Subcutaneous adipose tissue (tissue), 4 donors: ENCODE results near the gene NSD1. TPM values are rescaled to one million over a fixed set of nuclear protein-coding genes. Genes with fewer than 3 reads are reported as not detected.

ENCODE experiments used
- total RNA-seq, 4 donors: library from RNA; depleted of rRNA; stranded (reverse); fragments of >200 nt; gene quantifications; one replicate each; pipeline ENCODE4 v1.1.0, GENCODE V29; 2016
- TF ChIP-seq, protein P1 (sequence below): fragments of 450-650 bp; IDR thresholded peaks from one replicate; pipeline ENCODE4 v1.5.1; 2016; ENCODE audit warnings: low read depth, mild to moderate bottlenecking, control low read depth, antibody characterized with exemption, moderate library complexity

NSD1 gene
- total RNA-seq, 4 donors from 2014 or later = 35.2 to 52.0 (median 37.7) TPM

DNA sequence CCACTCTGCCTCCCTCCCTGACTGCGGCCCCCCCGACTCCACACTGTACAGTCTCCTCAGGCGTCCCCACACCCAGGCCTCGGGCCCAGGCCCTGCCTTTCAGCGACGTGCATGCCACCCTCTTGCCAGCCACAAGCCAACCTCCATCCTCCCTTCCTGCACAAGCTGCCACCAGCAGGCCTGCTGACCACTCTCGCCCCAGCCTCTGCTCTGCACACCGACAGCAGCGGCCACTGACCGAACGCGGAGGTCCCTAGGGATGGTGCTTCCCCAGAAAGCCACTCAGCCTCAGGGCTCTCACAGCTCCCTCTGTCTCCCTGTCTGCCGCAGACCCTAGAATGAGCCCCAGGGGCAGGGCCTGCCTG is 199.3 kb downstream of the NSD1 start:
- TF ChIP-seq, protein P1, sequence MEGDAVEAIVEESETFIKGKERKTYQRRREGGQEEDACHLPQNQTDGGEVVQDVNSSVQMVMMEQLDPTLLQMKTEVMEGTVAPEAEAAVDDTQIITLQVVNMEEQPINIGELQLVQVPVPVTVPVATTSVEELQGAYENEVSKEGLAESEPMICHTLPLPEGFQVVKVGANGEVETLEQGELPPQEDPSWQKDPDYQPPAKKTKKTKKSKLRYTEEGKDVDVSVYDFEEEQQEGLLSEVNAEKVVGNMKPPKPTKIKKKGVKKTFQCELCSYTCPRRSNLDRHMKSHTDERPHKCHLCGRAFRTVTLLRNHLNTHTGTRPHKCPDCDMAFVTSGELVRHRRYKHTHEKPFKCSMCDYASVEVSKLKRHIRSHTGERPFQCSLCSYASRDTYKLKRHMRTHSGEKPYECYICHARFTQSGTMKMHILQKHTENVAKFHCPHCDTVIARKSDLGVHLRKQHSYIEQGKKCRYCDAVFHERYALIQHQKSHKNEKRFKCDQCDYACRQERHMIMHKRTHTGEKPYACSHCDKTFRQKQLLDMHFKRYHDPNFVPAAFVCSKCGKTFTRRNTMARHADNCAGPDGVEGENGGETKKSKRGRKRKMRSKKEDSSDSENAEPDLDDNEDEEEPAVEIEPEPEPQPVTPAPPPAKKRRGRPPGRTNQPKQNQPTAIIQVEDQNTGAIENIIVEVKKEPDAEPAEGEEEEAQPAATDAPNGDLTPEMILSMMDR = no peak

DNA sequence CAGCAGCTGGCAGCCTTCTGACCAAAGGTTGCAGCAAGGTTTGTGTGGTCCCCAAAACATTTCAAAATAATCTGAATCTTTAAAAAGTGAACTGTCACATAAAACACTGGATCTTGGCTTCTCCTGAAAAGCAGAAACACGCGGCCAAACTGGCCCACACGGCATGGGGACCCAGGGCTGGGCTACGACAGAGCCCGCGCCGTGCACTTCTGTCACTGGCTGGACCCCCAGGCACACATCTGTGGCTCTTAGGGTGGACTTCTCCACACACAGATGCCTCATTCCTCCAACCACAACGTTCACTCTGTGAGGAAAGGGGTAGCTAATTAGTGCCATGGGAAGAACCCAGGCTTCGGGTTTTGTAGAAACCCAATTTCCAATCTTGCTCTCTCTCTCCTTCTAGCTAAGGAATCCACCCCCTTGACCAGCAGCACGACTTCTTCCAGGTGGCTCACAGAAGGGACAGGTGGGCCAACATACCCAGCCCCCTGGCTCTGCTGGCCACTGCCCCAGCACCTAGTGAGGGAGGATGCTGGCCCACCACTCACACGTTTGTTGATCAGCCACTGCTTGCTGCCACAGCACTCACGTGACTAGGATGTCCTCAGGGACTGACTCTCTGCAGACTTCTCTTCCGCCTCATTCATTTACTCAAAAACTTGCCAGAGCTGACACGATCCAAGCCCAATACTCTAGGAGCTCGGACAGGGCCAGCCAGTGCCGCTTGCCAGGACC is 200.0 kb downstream of the NSD1 start:
- TF ChIP-seq, protein P1 = no peak

DNA sequence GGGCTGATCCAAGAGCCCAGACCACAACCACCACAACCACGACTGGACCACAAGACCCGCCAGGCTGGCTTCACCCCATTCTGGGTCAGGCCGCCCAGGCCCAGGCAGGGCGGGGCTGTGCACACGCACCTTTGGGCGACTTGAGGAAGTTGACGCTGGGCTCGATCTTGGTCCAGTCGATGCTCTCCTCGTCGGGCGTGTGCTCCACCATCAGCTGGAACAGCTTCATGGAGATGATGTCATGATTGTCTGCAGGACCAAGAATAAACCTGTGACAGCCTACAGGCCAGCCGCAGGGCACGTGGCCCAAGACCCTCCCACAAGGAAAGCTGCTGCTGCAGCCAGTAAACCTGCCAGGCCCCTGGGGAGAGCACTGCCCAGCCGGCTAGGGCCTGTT is 200.6 kb downstream of the NSD1 start:
- TF ChIP-seq, protein P1 = no peak

DNA sequence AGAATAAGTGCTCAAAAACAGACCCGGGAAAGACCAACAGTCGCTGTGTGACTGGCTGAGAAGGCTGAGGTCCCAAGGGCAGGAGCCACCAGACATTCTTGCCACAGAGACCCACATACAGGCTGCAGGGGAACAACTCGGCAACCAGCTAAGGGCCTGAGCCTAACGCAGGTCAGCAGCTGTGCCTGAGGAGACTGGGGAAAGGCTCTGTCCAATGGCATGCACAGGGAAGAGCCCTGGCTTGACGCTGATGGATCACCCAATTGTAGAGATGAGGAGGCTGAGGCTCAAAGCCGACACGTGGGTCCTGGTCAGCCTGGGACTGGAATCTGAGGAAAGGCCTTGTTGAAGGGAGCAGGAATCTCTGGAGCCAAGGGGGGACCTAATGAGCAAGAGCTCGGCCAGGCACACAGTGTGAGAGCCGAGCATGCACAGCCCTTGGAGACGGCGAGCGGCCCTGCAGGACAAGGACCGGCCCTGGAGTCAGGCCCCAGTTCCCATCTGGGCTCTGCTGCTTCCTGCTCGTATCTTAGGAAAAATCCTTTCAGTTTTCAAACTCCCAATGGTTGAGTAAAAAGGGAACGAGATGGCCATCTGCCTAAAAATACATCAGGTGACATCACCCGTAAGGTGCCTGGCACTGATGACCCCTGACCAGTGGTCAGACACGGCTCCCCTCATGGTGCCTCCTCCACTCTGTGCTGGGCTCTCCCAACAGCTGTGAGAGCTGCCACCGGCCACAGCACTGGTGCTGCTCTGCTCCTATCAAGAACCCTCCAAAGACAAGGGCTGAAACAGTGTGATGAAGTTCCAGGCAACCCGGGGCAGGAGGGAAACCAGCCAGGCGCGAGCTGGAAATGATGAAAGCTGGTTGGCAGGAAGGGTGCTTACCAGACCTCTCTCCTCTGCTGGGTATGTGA is 201.5 kb downstream of the NSD1 start:
- TF ChIP-seq, protein P1 = no peak

DNA sequence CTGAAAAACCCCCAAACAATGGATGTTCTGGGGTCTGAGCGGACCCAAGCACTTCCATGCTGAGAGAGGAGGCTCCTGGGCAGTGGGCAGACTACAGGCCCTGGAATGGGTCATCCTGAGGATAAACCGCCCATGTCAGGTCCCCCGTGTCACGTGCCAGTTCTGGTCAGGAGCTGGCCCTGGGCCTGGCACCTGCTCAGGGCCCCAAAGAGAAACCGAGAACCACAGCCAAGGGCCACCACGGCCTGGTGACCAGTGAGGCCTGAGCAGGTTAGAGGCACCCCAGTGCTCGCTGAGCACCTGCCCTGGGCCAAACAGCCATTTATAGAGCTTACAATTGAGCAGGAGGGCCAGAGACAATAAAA is 202.1 kb downstream of the NSD1 start:
- TF ChIP-seq, protein P1 = no peak

DNA sequence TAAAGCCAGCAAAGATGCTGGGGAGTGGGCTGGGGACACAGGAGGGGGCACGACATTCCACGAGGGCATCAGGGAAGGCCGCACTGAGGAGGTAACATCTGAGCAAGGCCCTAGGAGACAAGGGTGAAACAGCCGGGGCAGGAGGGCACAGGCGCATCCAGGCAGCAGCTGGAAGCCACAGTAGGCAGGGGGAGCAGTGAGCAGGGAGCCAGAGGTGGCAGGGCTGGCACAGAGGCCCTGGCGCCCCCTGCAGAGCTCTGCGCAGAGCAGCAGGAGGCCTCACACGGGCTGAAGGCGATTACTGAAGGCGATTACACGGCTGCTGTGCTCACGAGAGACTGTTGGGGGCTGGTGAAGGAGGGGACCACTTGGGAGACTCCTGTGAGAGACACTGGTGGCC is 202.5 kb downstream of the NSD1 start:
- TF ChIP-seq, protein P1 = no peak
